ENCODE measurements around the gene METTL26.

METTL26 gene

GRCh38 chr16:626787-627453 lies 9.2 kb downstream of the METTL26 start:
- Histone ChIP-seq H3K9ac (ENCODE audit: low read length) (no peak overlapping the region), H2AFZ (ENCODE audit: low read depth, low read length) (no peak overlapping the region), H3K36me3 (replicated peaks; ENCODE audit: low read depth, low read length) (no peaks in the 10 kb centered on the region), H3K9me3 (ENCODE audit: insufficient read depth, low read length) (no peaks in the 10 kb centered on the region), H3K4me1 (ENCODE audit: low read length) (no peaks in the 10 kb centered on the region), H3K27ac (ENCODE audit: low read length) (no peak overlapping the region), H3K4me2 (ENCODE audit: low read length) (no peak overlapping the region), H4K20me1 (ENCODE audit: insufficient read depth, low read length) (no peaks in the 10 kb centered on the region), H3K79me2 (ENCODE audit: low read length) (no peaks in the 10 kb centered on the region), H3K27me3 (ENCODE audit: low read depth, low read length) (no peaks in the 10 kb centered on the region), H3K4me3 (ENCODE audit: low read length) (no peak overlapping the region)
- TF ChIP-seq CTCF (IDR thresholded peaks at IDR 0.05; ENCODE audit: low read depth, low read length) (no peak), EZH2phosphoT487 (IDR thresholded peaks at IDR 0.05; ENCODE audit: low read depth) (no peak)

- H3K4me2 ChIP-seq (ENCODE audit: low read length), result no peak overlapping the region
- no peaks in the 10 kb centered on the region for H3K79me2 ChIP-seq (ENCODE audit: low read length)
- H3K4me3 ChIP-seq (ENCODE audit: low read length), result no peak overlapping the region
- H2AFZ ChIP-seq (ENCODE audit: low read depth, low read length), result no peak overlapping the region
- H3K27me3 ChIP-seq (ENCODE audit: low read depth, low read length), result no peaks in the 10 kb centered on the region
- H3K4me1 ChIP-seq (ENCODE audit: low read length), result no peaks in the 10 kb centered on the region
- no peak overlapping the region for H3K9ac ChIP-seq (ENCODE audit: low read length)
- no peaks in the 10 kb centered on the region for H3K9me3 ChIP-seq (ENCODE audit: insufficient read depth, low read length)
- H3K27ac ChIP-seq (ENCODE audit: low read length), result no peak overlapping the region
- H3K36me3 ChIP-seq (replicated peaks; ENCODE audit: low read depth, low read length), result no peaks in the 10 kb centered on the region
- no peaks in the 10 kb centered on the region for H4K20me1 ChIP-seq (ENCODE audit: insufficient read depth, low read length)
- TF ChIP-seq EZH2phosphoT487 (IDR thresholded peaks at IDR 0.05; ENCODE audit: low read depth) (no peak), CTCF (IDR thresholded peaks at IDR 0.05; ENCODE audit: low read depth, low read length) (no peak)
Measured at GRCh38 chr16:625977-626765, 9.9 kb downstream of the METTL26 start.

- no peak overlapping the region for H3K4me2 ChIP-seq (ENCODE audit: low read length)
- no peak overlapping the region for H3K4me3 ChIP-seq (ENCODE audit: low read length)
- no peak for TF ChIP-seq EZH2phosphoT487 (IDR thresholded peaks at IDR 0.05; ENCODE audit: low read depth)
- TF ChIP-seq CTCF (IDR thresholded peaks at IDR 0.05; ENCODE audit: low read depth, low read length), result no peak
- H3K36me3 ChIP-seq (replicated peaks; ENCODE audit: low read depth, low read length), result no peaks in the 10 kb centered on the region
- H3K79me2 ChIP-seq (ENCODE audit: low read length), result no peaks in the 10 kb centered on the region
- H3K4me1 ChIP-seq (ENCODE audit: low read length), result no peaks in the 10 kb centered on the region
- H3K9me3 ChIP-seq (ENCODE audit: insufficient read depth, low read length), result no peaks in the 10 kb centered on the region
- H3K9ac ChIP-seq (ENCODE audit: low read length), result no peak overlapping the region
- no peak overlapping the region for H2AFZ ChIP-seq (ENCODE audit: low read depth, low read length)
- H3K27me3 ChIP-seq (ENCODE audit: low read depth, low read length), result no peaks in the 10 kb centered on the region
- no peaks in the 10 kb centered on the region for H4K20me1 ChIP-seq (ENCODE audit: insufficient read depth, low read length)
- no peak overlapping the region for H3K27ac ChIP-seq (ENCODE audit: low read length)
Measured at GRCh38 chr16:625117-625976, 10.8 kb downstream of the METTL26 start.
